OCI-LY3 (cell line): ENCODE data around the gene CCDC106.

Experiments used
- H2AFZ ChIP-seq: fragments of 200-600, 300-600 bp; shearing (Covaris generic); 2 replicates; pipeline ENCODE4 v1.6.0; 2014; ENCODE audit warnings: antibody characterized with exemption, low read depth, low read length
- H3K27ac ChIP-seq: fragments of 200-600, 300-600 bp; sonication (generic); 2 replicates; pipeline ENCODE4 v1.5.1; 2014; ENCODE audit warnings: mild to moderate bottlenecking, low read length, moderate library complexity, mixed read lengths
- H3K27me3 ChIP-seq: fragments of 200-600, 300-600 bp; sonication (generic); 2 replicates; pipeline ENCODE4 v1.6.1; 2014; ENCODE audit warnings: low read depth, low read length, mixed read lengths
- H3K36me3 ChIP-seq: fragments of 200-600, 300-600 bp; sonication (generic); replicated peaks from 2 replicates; pipeline ENCODE3; 2014; ENCODE audit warnings: low read depth, low read length, mixed read lengths
- H3K4me1 ChIP-seq: fragments of 300-600, 200-600 bp; sonication (generic); 2 replicates; pipeline ENCODE4 v1.6.1; 2014; ENCODE audit warnings: low read length, mixed read lengths
- H3K4me2 ChIP-seq: fragments of 200-600, 300-600 bp; sonication (generic); 2 replicates; pipeline ENCODE4 v1.6.1; 2014; ENCODE audit warnings: low read length, mixed read lengths
- H3K4me3 ChIP-seq: fragments of 300-600, 200-600 bp; sonication (generic); 2 replicates; pipeline ENCODE4 v1.5.1; 2014; ENCODE audit warnings: antibody characterized with exemption, mild to moderate bottlenecking, low read length, moderate library complexity
- H3K79me2 ChIP-seq: fragments of 300-600, 200-600 bp; shearing (Covaris generic); 2 replicates; pipeline ENCODE4 v1.6.1; 2014; ENCODE audit warnings: mild to moderate bottlenecking, low read length, mixed read lengths
- H3K9ac ChIP-seq: fragments of 300-600, 200-600 bp; shearing (Covaris generic); 2 replicates; pipeline ENCODE4 v1.6.0; 2014; ENCODE audit warnings: mild to moderate bottlenecking, low read length, moderate library complexity
- H3K9me3 ChIP-seq: fragments of 200-600, 300-600 bp; shearing (Covaris generic); 2 replicates; pipeline ENCODE4 v1.6.1; 2014; ENCODE audit warnings: low read length, mixed read lengths; ENCODE audit not compliant: insufficient read depth
- H4K20me1 ChIP-seq: fragments of 200-600, 300-600 bp; sonication (generic); 2 replicates; pipeline ENCODE4 v1.6.1; 2016; ENCODE audit warnings: low read length, mixed read lengths; ENCODE audit not compliant: insufficient read depth
- CTCF ChIP-seq: fragments of 200-600, 300-600 bp; sonication (generic); IDR thresholded peaks from 2 replicates; pipeline ENCODE4 v1.5.1; 2014; ENCODE audit warnings: antibody characterized with exemption, low read length, low read depth
- EZH2phosphoT487 ChIP-seq: fragments of 200-600 bp; shearing (Covaris generic); IDR thresholded peaks from 2 replicates; pipeline ENCODE4 v1.6.1; 2018; ENCODE audit warnings: antibody characterized with exemption, mixed run types, low read depth

Gene CCDC106

DNA sequence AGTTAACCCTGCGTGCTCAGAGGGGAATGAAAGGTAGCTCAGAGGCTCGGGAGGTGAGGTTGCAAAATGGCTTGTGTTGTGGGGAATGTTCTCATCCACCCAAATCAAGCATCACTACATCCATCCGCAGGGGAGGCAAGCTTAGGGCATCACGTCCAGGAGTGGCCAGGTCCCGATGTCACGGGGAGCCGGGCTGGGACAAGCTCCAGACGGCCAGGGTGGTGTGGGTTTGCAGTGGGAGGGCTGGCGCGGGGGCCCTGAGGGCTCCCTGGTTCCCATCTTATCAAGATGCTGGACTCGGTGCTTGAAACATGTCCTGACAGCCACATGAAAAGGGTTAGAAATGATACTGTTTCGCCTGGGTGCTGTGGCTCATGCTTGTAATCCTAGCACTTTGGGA, 52.8 kb downstream of the CCDC106 start:
- no peak overlapping the region for H2AFZ ChIP-seq
- no peak overlapping the region for H3K4me3 ChIP-seq
- H3K79me2 ChIP-seq, result no peaks in the 10 kb centered on the region
- H3K4me2 ChIP-seq, result no peak overlapping the region
- peaks cover 68% of the 10 kb centered on the region for H3K36me3 ChIP-seq
- H3K9me3 ChIP-seq, result no peaks in the 10 kb centered on the region
- no peak for TF ChIP-seq CTCF
- no peaks in the 10 kb centered on the region for H3K4me1 ChIP-seq
- H3K27me3 ChIP-seq, result no peaks in the 10 kb centered on the region
- no peak overlapping the region for H3K9ac ChIP-seq
- H4K20me1 ChIP-seq, result no peaks in the 10 kb centered on the region; the same call in none of the 2 replicates
- no peak overlapping the region for H3K27ac ChIP-seq

GRCh38 chr19:55702131-55702627, 54.2 kb downstream of the CCDC106 start:
- H2AFZ ChIP-seq, result no peak overlapping the region
- no peaks in the 10 kb centered on the region for H3K27me3 ChIP-seq
- no peak overlapping the region for H3K27ac ChIP-seq
- H3K36me3 ChIP-seq, result peaks cover 54% of the 10 kb centered on the region
- H3K9me3 ChIP-seq, result no peaks in the 10 kb centered on the region
- H3K9ac ChIP-seq, result no peak overlapping the region
- no peak overlapping the region for H3K4me3 ChIP-seq
- H3K4me1 ChIP-seq, result no peaks in the 10 kb centered on the region
- no peak overlapping the region for H3K4me2 ChIP-seq
- H3K79me2 ChIP-seq, result no peaks in the 10 kb centered on the region
- no peak for TF ChIP-seq EZH2phosphoT487
- no peak for TF ChIP-seq CTCF
- H4K20me1 ChIP-seq, result no peaks in the 10 kb centered on the region; the same call in none of the 2 replicates
